ENCODE measurements around the gene FUT6.

FUT6 gene

GRCh38 chr19:5803752-5804515 lies 35.6 kb downstream of the FUT6 start:
- peak; percentile 87 for DNase-seq

GRCh38 chr19:5803441-5803751 lies 36.1 kb downstream of the FUT6 start:
- no peak for DNase-seq

- no peak for DNase-seq
Measured at GRCh38 chr19:5801796-5802619, 37.5 kb downstream of the FUT6 start.

- no peak for DNase-seq
Measured at GRCh38 chr19:5800361-5801270, 38.9 kb downstream of the FUT6 start.

GRCh38 chr19:5799247-5800241 lies 40.0 kb downstream of the FUT6 start:
- DNase-seq: no peak

GRCh38 chr19:5798244-5798643 lies 41.3 kb downstream of the FUT6 start:
- DNase-seq: no peak

GRCh38 chr19:5795382-5795919 lies 44.1 kb downstream of the FUT6 start:
- no peak for DNase-seq

- DNase-seq: no peak
Measured at GRCh38 chr19:5793188-5793587, 46.3 kb downstream of the FUT6 start.

- DNase-seq: no peak
Measured at GRCh38 chr19:5792224-5792623, 47.3 kb downstream of the FUT6 start.

GRCh38 chr19:5790559-5791520 lies 48.7 kb downstream of the FUT6 start, which contains the start of gene DUS3L:
Gene DUS3L (minus strand): TSS chr19:5791163. CDS start chr19:5791141, 22 bp downstream.
- peak; percentile 98 for DNase-seq

- no peak for DNase-seq
Measured at GRCh38 chr19:5789886-5790558, 49.5 kb downstream of the FUT6 start.

- no peak for DNase-seq
Measured at GRCh38 chr19:5789351-5789761, 50.1 kb downstream of the FUT6 start.

- no peak for DNase-seq
Measured at GRCh38 chr19:5788422-5788821, 51.1 kb downstream of the FUT6 start.

GRCh38 chr19:5787409-5788182 lies 51.9 kb downstream of the FUT6 start:
- DNase-seq: no peak

GRCh38 chr19:5786593-5787408 lies 52.7 kb downstream of the FUT6 start:
- no peak for DNase-seq

GRCh38 chr19:5785423-5785822 lies 54.1 kb downstream of the FUT6 start:
- DNase-seq: no peak

GRCh38 chr19:5784581-5785147 lies 54.8 kb downstream of the FUT6 start, which contains the start of gene PRR22:
Gene PRR22 (minus strand): TSS chr19:5784746. CDS start chr19:5784660, 86 bp downstream.
- DNase-seq: no peak

Data from COR-L47 (cell line).